Astrocyte of the cerebellum (primary cell): Measurements from ENCODE around the gene CCNG1.

ENCODE experiments used
- DNase-seq: peaks from one replicate; pipeline ENCODE4 v3.0.0-alpha.2; 2011; ENCODE audit warnings: low read depth
- H3K4me3 ChIP-seq: 2 replicates; pipeline ENCODE4 v1.5.1; 2011; ENCODE audit warnings: mild to moderate bottlenecking, low read depth, low read length, moderate library complexity
- in situ Hi-C: cut with HindIII; loops from 2 replicates; pipeline ENCODE4 v1.10.0; 2017; ENCODE audit warnings: low sequenced_read_pairs
- TF ChIP-seq, protein P1 (sequence below): IDR thresholded peaks from 2 replicates; pipeline ENCODE4 v1.5.1; 2012; ENCODE audit warnings: low read length, low read depth, moderate library complexity, mild to moderate bottlenecking; ENCODE audit errors: missing control alignments

The CCNG1 gene

DNA sequence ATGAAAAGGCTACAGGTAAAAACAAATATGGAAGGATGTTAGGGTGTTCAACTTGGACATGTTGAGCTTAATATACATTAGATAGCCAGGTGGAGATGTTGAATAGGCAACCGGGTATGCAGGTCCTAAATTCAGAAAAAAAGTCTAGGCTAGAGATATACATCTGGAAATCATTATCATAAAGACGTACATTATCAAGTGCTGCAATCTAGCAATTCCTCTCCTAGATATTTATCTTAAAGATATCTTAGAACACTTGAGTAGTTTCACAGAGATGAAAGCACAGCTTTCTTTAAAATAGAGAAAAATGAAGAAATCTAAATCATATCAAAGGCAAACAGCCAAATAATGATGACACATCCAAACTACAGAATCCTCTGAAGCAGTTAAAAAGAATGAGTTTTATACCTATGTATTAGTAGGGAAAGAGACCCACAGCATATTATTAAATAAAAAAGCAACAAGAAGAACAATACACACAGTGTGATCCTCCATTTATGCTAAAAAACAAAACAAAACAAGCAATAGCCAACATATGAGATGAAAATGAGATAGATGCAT, 18.7 kb downstream of the CCNG1 start:
- H3K4me3 ChIP-seq = no peak overlapping the region
- no peak for DNase-seq
- in situ Hi-C loops = no loop called here
- TF ChIP-seq, protein P1, sequence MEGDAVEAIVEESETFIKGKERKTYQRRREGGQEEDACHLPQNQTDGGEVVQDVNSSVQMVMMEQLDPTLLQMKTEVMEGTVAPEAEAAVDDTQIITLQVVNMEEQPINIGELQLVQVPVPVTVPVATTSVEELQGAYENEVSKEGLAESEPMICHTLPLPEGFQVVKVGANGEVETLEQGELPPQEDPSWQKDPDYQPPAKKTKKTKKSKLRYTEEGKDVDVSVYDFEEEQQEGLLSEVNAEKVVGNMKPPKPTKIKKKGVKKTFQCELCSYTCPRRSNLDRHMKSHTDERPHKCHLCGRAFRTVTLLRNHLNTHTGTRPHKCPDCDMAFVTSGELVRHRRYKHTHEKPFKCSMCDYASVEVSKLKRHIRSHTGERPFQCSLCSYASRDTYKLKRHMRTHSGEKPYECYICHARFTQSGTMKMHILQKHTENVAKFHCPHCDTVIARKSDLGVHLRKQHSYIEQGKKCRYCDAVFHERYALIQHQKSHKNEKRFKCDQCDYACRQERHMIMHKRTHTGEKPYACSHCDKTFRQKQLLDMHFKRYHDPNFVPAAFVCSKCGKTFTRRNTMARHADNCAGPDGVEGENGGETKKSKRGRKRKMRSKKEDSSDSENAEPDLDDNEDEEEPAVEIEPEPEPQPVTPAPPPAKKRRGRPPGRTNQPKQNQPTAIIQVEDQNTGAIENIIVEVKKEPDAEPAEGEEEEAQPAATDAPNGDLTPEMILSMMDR = no peak

GRCh38 chr5:163456840-163457239, 19.4 kb downstream of the CCNG1 start:
- TF ChIP-seq, protein P1 = no peak
- in situ Hi-C loops = no loop called here
- H3K4me3 ChIP-seq = no peak overlapping the region
- no peak for DNase-seq

- in situ Hi-C loops = no loop called here
- DNase-seq = no peak
- peak overlapping the region; percentile 65 for H3K4me3 ChIP-seq
- TF ChIP-seq, protein P1 = no peak
These were observed 21.5 kb downstream of the CCNG1 start for GRCh38 chr5:163458778-163459385.

- in situ Hi-C loops = no loop called here
These were observed 22.0 kb downstream of the CCNG1 start for GRCh38 chr5:163459462-163459818.

DNA sequence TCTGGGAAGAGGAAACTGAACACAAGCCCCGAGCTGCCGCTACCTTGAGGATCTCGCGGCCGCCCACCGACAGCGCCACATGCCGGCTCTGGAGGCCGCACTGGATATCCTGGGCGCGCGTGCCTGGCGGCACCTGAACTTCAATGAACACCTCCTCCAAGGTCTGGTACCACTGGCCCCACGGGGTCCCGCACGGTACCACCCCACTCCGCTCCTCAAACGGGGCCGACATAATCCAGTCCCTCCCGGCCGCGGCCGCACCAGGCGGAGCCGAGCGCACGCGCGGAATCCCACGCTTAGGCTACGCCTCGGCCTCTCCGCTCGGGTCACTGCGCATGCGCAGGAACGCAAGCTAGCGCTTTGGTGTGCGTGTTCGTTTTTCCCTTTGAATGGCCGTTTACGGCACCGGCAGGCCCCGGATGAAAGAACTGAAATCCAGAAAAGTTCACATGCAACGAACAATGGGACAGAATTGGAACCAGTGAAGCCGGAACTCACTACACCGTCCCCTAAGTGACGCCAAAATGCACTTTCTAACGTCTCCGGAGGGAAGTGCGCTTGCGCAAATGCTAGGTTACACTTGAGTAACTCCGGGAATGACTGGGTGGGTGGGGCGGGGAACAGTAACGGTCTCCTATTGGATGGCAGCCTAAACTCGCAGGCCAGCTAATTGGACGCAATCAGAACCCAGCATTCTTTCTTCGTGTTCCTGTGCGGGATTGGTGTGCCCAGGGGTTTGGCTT, 22.6 kb downstream of the CCNG1 start, which contains the start of gene NUDCD2:
TSS of gene NUDCD2 (minus strand) at position 284 of the 743 bp plus-strand sequence. CDS start at position 232, 52 bp downstream.
- peak; percentile 99 for DNase-seq
- in situ Hi-C loops = no loop called here
- TF ChIP-seq, protein P1 = peak; percentile 23
- H3K4me3 ChIP-seq = peak within 1 kb of the TSS; percentile 65

More at GRCh38 chr5:163459462-163459818, 22.0 kb downstream of the CCNG1 start:
- DNase-seq = no peak
- TF ChIP-seq, protein P1 = no peak
- peak overlapping the region; percentile 65 for H3K4me3 ChIP-seq

DNA sequence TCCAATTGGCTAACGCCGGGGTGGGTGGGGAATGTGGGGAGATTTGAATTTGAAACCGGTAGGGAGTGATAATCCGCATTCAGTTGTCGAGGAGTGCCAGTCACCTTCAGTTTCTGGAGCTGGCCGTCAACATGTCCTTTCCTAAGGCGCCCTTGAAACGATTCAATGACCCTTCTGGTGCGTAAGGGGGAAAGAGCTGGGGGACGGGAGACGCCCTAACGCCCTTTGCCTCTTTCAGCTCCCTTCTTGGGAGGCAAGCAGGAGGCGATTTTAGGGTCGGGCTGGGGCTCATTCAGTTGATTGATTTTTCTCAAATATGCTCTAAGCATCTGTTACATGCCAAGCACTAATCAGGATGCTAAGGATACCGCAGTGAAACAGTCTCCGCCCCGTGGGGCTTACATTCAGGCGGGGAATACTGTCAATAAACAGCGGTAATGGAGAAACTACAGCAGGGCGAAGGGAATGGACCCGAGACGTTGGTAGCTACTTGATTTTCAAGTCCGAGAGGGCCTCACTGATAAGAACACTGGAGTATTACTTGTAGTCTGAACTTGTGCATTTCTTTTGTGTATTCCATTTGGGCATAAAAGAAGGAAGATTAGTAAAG, 23.3 kb downstream of the CCNG1 start, which contains the start of gene HMMR:
TSS of gene HMMR (plus strand) at position 71 of the 610 bp plus-strand sequence. CDS start at position 132, 61 bp downstream.
- in situ Hi-C loops = no loop called here
- no peak for DNase-seq
- H3K4me3 ChIP-seq = peak within 1 kb of the TSS; percentile 65
- TF ChIP-seq, protein P1 = no peak
